Lung (tissue), 12 donors: ENCODE measurements around the gene ARIH2. TPM values are rescaled to one million over a fixed set of nuclear protein-coding genes. Genes with fewer than 3 reads are reported as not detected.

Source experiments
- ATAC-seq: fragments of 200-7000 bp; cut with Tn5 transposase; one replicate; pipeline ENCODE4 v1.9.1; 2020; ENCODE audit warnings: moderate number of reproducible peaks; ENCODE audit not compliant: insufficient read depth, low FRiP score
- DNase-seq, 3 donors: peaks; one replicate each; pipeline ENCODE4 v3.0.0-alpha.2; 2013 to 2017
- H3K27ac ChIP-seq, 2 donors: one replicate each; pipeline ENCODE4 v1.5.1; 2013; ENCODE audit warnings: mild to moderate bottlenecking in 2 of 2, moderate library complexity in 2 of 2, control low read depth in 1 of 2, inconsistent platforms in 1 of 2, low read depth in 1 of 2, low read length in 1 of 2
- H3K27me3 ChIP-seq, 3 donors: one replicate each; pipeline ENCODE4 v1.5.1; 2013; ENCODE audit warnings: low read length in 2 of 3; ENCODE audit not compliant: control insufficient read depth in 3 of 3, insufficient read depth in 3 of 3
- H3K36me3 ChIP-seq, 4 donors: one replicate each; pipeline ENCODE4 v1.5.1; 2013; ENCODE audit warnings: low read length in 4 of 4, mild to moderate bottlenecking in 1 of 4, moderate library complexity in 1 of 4; ENCODE audit not compliant: control insufficient read depth in 4 of 4, insufficient read depth in 4 of 4
- H3K4me1 ChIP-seq, 5 donors: one replicate each; pipeline ENCODE4 v1.5.1; 2013; ENCODE audit warnings: low read length in 5 of 5, mild to moderate bottlenecking in 2 of 5, moderate library complexity in 1 of 5; ENCODE audit not compliant: control insufficient read depth in 5 of 5, insufficient read depth in 5 of 5
- H3K4me3 ChIP-seq: one replicate; pipeline ENCODE4 v1.5.1; 2013; ENCODE audit warnings: mild to moderate bottlenecking, control low read depth, moderate library complexity
- H3K9ac ChIP-seq, 2 donors: one replicate each; pipeline ENCODE4 v1.5.1; 2013; ENCODE audit warnings: low read length in 2 of 2, control low read depth in 1 of 2; ENCODE audit not compliant: insufficient read depth in 1 of 2
- H3K9me3 ChIP-seq, 4 donors: one replicate each; pipeline ENCODE4 v1.5.1; 2013; ENCODE audit warnings: low read length in 3 of 4, mild to moderate bottlenecking in 1 of 4, moderate library complexity in 1 of 4; ENCODE audit not compliant: control insufficient read depth in 4 of 4, insufficient read depth in 3 of 4
- CTCF ChIP-seq: IDR thresholded peaks from 2 replicates; pipeline ENCODE4 v1.5.1; 2012; ENCODE audit warnings: mild to moderate bottlenecking; ENCODE audit errors: control extremely low read depth, extremely low read depth
- WGBS, 2 donors: extraction: QIAGEN DNeasy Blood & Tissue Kit; methylation state at CpG; one replicate each; pipeline ENCODE4 v1.1.7; 2013; 5-methylcytosine and 5-hydroxymethylcytosine counted together
- polyA plus RNA-seq, 2 donors: library from polyadenylated mRNA; stranded (reverse); fragments of 200-250 nt; gene quantifications; one replicate each; pipeline ENCODE4 v1.2.1, GENCODE V29; 2013
- total RNA-seq, 2 donors: library from RNA; depleted of rRNA in 1 of 2; stranded (reverse); fragments of >200 nt in 1 of 2; gene quantifications; one replicate each; pipeline ENCODE4 v1.2.1, GENCODE V29; 2014 to 2021
- donor health status: control.
- donor health status: control.
- donor health status: Bipolar disorder and iron deficiency.
- donor health status: healthy.
- donor health status: DM: yes; HTN: yes; CAD: no.

ARIH2 gene
- total and polyA plus RNA-seq, 4 donors: 33.1 to 97.6 (median 65.6) TPM

DNA sequence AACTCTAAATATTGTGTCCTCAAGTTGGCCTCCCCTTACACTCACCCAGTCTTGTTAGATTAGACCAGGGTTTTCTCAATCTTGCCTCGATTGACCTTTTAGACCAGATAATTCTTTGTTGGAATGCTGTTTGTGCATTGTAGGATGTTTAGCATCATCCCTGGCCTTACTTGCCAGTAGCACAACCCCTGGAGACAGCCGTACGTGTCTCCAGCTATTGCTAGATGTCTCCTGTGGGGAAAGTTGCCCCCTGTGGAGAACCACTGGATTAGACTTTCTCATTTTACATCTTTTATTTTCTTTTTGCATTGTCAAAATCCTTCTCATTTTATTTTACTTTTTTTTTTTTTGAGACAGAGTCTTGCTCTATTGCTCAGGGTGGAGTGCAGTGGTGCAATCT is 90.8 kb downstream of the ARIH2 start:
- no peak overlapping the region for H3K9ac ChIP-seq
- peaks cover 3 to 26% (median 13%) of the 10 kb centered on the region in 4 donors for H3K36me3 ChIP-seq
- peaks cover 0 to 14% (median 0%) of the 10 kb centered on the region in 5 donors for H3K4me1 ChIP-seq
- DNase-seq (no peak), ATAC-seq (no peak)
- no peak overlapping the region for H3K4me3 ChIP-seq
- TF ChIP-seq CTCF: no peak
- no peaks in the 10 kb centered on the region for H3K27me3 ChIP-seq
- H3K9me3 ChIP-seq: no peaks in the 10 kb centered on the region
- no peak overlapping the region for H3K27ac ChIP-seq
- WGBS, 2 donors: 84 to 85% methylated on average over 3 of the region's 3 CpGs

GRCh38 chr3:49012441-49013017 is 93.9 kb downstream of the ARIH2 start:
- no peaks in the 10 kb centered on the region for H3K27me3 ChIP-seq
- DNase-seq (no peak), ATAC-seq (no peak)
- TF ChIP-seq CTCF: no peak
- no peak overlapping the region for H3K9ac ChIP-seq
- 79 to 92% methylated on average over 17 of the region's 17 CpGs for WGBS, 2 donors
- peaks cover 12 to 45% (median 30%) of the 10 kb centered on the region in 4 donors for H3K36me3 ChIP-seq
- H3K27ac ChIP-seq: peak overlapping the region in 1 of 2 donors; percentile 30
- no peak overlapping the region for H3K4me3 ChIP-seq
- no peaks in the 10 kb centered on the region for H3K9me3 ChIP-seq
- peaks cover 0 to 10% (median 4%) of the 10 kb centered on the region in 5 donors for H3K4me1 ChIP-seq

DNA sequence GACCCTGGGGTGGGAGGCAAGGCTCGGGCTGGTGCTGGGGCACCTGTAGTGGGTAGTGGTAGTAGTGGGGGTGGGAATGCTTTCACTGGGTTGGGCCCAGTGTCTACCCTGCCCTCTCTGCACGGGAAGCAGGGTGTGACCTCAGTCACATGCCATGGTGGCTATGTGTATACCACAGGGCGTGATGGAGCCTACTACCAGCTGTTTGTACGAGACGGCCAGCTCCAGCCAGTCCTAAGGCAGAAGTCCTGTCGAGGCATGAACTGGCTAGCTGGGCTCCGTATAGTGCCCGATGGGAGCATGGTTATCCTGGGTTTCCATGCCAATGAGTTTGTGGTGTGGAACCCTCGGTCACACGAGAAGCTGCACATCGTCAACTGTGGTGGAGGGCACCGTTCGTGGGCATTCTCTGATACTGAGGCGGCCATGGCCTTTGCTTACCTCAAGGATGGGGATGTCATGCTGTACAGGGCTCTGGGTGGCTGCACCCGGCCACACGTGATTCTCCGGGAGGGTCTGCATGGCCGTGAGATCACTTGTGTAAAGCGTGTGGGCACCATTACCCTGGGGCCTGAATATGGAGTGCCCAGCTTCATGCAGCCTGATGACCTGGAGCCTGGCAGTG is 94.6 kb downstream of the ARIH2 start:
- ATAC-seq (no peak), DNase-seq (no peak)
- peaks cover 0 to 10% (median 6%) of the 10 kb centered on the region in 5 donors for H3K4me1 ChIP-seq
- WGBS, 2 donors: 82 to 87% methylated on average over 19 of the region's 19 CpGs
- no peaks in the 10 kb centered on the region for H3K27me3 ChIP-seq
- no peak overlapping the region for H3K9ac ChIP-seq
- no peak overlapping the region for H3K4me3 ChIP-seq
- H3K27ac ChIP-seq: peak overlapping the region in 1 of 2 donors; percentile 30
- H3K36me3 ChIP-seq: peaks cover 12 to 45% (median 30%) of the 10 kb centered on the region in 4 donors
- no peak for TF ChIP-seq CTCF
- H3K9me3 ChIP-seq: no peaks in the 10 kb centered on the region
